Endodermal cell (in vitro differentiated cells): ENCODE data around the gene SLIT3. TPM values are rescaled to one million over a fixed set of nuclear protein-coding genes. Genes with fewer than 3 reads are reported as not detected.

ENCODE experiments used
- DNase-seq: peaks from one replicate; pipeline ENCODE4 v3.0.0-alpha.2; 2017
- H3K27ac ChIP-seq: 2 replicates; pipeline ENCODE4 v1.5.1; 2013; ENCODE audit warnings: mild to moderate bottlenecking, low read depth, low read length, moderate library complexity
- H3K27me3 ChIP-seq: 2 replicates; pipeline ENCODE4 v1.6.1; 2013; ENCODE audit warnings: mild to moderate bottlenecking, low read length, moderate library complexity; ENCODE audit not compliant: insufficient read depth, control insufficient read depth, poor library complexity, severe bottlenecking
- H3K36me3 ChIP-seq: 2 replicates; pipeline ENCODE4 v1.7.0; 2013; ENCODE audit warnings: mild to moderate bottlenecking, low read length, moderate library complexity; ENCODE audit not compliant: control insufficient read depth, insufficient read depth
- H3K4me1 ChIP-seq: one replicate; pipeline ENCODE4 v1.7.0; 2013; ENCODE audit warnings: low read length; ENCODE audit not compliant: control insufficient read depth, insufficient read depth
- H3K4me3 ChIP-seq: 2 replicates; pipeline ENCODE4 v1.5.1; 2013; ENCODE audit warnings: mild to moderate bottlenecking, low read length, moderate library complexity
- H3K9ac ChIP-seq: 2 replicates; pipeline ENCODE4 v1.6.1; 2013; ENCODE audit warnings: mild to moderate bottlenecking, low read length, moderate library complexity; ENCODE audit not compliant: poor library complexity, severe bottlenecking; ENCODE audit errors: extremely low read depth
- H3K9me3 ChIP-seq: 2 replicates; pipeline ENCODE4 v1.6.1; 2013; ENCODE audit warnings: mild to moderate bottlenecking, low read length, moderate library complexity; ENCODE audit not compliant: control insufficient read depth
- H3K27ac Mint-ChIP-seq: 2 replicates; pipeline ENCODE4 v1.8.0; 2020; ENCODE audit warnings: mixed read lengths
- H3K27me3 Mint-ChIP-seq: 2 replicates; pipeline ENCODE4 v1.8.0; 2021; ENCODE audit warnings: mild to moderate bottlenecking, mixed read lengths; ENCODE audit not compliant: insufficient read depth
- H3K36me3 Mint-ChIP-seq: 2 replicates; pipeline ENCODE4 v1.8.0; 2020; ENCODE audit warnings: low read depth, mixed read lengths
- H3K4me1 Mint-ChIP-seq: 2 replicates; pipeline ENCODE4 v1.8.0; 2020; ENCODE audit warnings: mixed read lengths
- H3K4me3 Mint-ChIP-seq: 2 replicates; pipeline ENCODE4 v1.8.0; 2020; ENCODE audit warnings: mild to moderate bottlenecking, moderate library complexity, mixed read lengths
- H3K9me3 Mint-ChIP-seq: 2 replicates; pipeline ENCODE4 v1.8.0; 2020; ENCODE audit warnings: mild to moderate bottlenecking, mixed read lengths
- CTCF ChIP-seq: fragments of 200-600 bp; sonication (generic); conservative IDR thresholded peaks from 2 replicates; pipeline ENCODE4 v1.5.0; 2021; ENCODE audit warnings: antibody characterized with exemption, mild to moderate bottlenecking
- WGBS, 2 experiments: methylation state at CpG; one replicate each; pipeline versions ENCODE4 v1.1.5 to v1.1.7; 2013; ENCODE audit warnings: missing lambda C conversion rate in 2 of 2, mixed read lengths in 1 of 2; ENCODE audit not compliant: insufficient coverage in 1 of 2, insufficient read length in 1 of 2; 5-methylcytosine and 5-hydroxymethylcytosine counted together
- total RNA-seq, 2 donors: library from RNA; stranded (reverse); fragmentation: NEBNext Ultra II Directional in 1 of 2; extraction: Animal tissue kit (Norgen Biotek cat#: 25700) in 1 of 2; gene quantifications; 2 replicates in 1 of 2; 3 replicates in 1 of 2; pipeline ENCODE4 v1.2.1, GENCODE V29; 2021

Gene SLIT3
- total RNA-seq, 2 donors from 2014 or later: 2.5 to 3.4 TPM

DNA sequence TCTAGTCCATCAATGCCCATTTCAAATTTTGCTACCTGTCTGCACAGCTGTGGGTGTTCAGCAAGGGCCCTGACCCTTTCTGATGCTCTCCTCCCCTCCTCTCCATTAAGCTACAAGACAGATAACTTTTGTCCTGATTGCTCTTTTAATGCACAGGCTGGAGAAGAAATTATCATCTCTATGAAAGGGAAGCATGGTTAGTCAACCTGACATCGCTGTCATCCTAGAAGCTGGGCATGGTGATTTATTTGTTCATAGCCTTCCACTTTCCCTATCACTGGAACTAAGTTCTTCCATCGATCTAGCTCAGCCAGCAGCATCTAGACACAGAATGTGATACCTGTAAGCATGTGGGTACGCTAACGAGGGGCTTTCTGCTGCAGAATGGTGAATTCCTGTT lies 50.1 kb downstream of the SLIT3 start:
- TF ChIP-seq CTCF: no peak
- Mint-ChIP-seq H3K9me3 (no peaks in the 10 kb centered on the region), H3K27ac (no peak overlapping the region), H3K27me3 (peaks cover 4% of the 10 kb centered on the region), H3K36me3 (no peaks in the 10 kb centered on the region), H3K4me1 (peaks cover 11% of the 10 kb centered on the region), H3K4me3 (no peak overlapping the region)
- Histone ChIP-seq H3K4me3 (no peak overlapping the region), H3K27ac (no peak overlapping the region), H3K9ac (no peak overlapping the region), H3K4me1 (no peaks in the 10 kb centered on the region), H3K36me3 (no peaks in the 10 kb centered on the region), H3K9me3 (no peaks in the 10 kb centered on the region), H3K27me3 (no peaks in the 10 kb centered on the region)
- no peak for DNase-seq
- WGBS, 2 experiments: 88 to 100% methylated on average over 3 to 4 of the region's 4 CpGs

GRCh38 chr5:169248996-169249395 lies 51.9 kb downstream of the SLIT3 start:
- H3K27me3 Mint-ChIP-seq: peaks cover 4% of the 10 kb centered on the region
- H3K9me3 ChIP-seq: no peaks in the 10 kb centered on the region
- no peak overlapping the region for H3K4me3 Mint-ChIP-seq
- no peak overlapping the region for H3K27ac ChIP-seq
- no peaks in the 10 kb centered on the region for H3K9me3 Mint-ChIP-seq
- no peaks in the 10 kb centered on the region for H3K36me3 Mint-ChIP-seq
- H3K4me3 ChIP-seq: peak overlapping the region; percentile 15
- H3K9ac ChIP-seq: no peak overlapping the region
- H3K27ac Mint-ChIP-seq: no peak overlapping the region
- H3K4me1 ChIP-seq: no peaks in the 10 kb centered on the region
- no peak for TF ChIP-seq CTCF
- H3K27me3 ChIP-seq: no peaks in the 10 kb centered on the region
- H3K36me3 ChIP-seq: no peaks in the 10 kb centered on the region
- 86 to 90% methylated on average over 1 of the region's 1 CpG for WGBS, 2 experiments
- no peak for DNase-seq
- peaks cover 11% of the 10 kb centered on the region for H3K4me1 Mint-ChIP-seq

DNA sequence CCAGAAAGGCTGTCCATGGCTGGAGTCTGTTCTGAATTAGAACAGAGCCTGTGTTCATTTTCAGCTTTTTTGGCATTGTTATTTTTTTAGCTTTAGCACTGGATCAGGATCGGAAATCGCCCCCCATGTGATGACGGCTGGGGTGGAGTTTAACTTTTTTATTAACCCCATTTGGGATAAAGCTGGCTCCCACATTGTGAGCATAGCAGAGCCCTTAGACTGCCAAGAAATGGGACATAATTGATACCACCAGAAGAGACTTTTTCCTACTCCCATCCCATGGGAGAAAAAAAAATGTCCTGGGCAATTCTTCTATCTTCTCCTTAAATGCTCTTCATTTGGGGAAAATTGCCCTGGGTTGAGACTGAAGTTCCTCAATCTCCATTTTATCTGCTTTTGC lies 52.4 kb downstream of the SLIT3 start:
- Histone ChIP-seq H3K27ac (no peak overlapping the region), H3K36me3 (no peaks in the 10 kb centered on the region), H3K9me3 (no peaks in the 10 kb centered on the region), H3K27me3 (no peaks in the 10 kb centered on the region), H3K4me1 (no peaks in the 10 kb centered on the region), H3K4me3 (no peak overlapping the region), H3K9ac (no peak overlapping the region)
- no peaks in the 10 kb centered on the region for H3K9me3 Mint-ChIP-seq
- H3K27ac Mint-ChIP-seq: no peak overlapping the region
- no peak overlapping the region for H3K4me3 Mint-ChIP-seq
- no peak for DNase-seq
- H3K4me1 Mint-ChIP-seq: peaks cover 11% of the 10 kb centered on the region
- no peak for TF ChIP-seq CTCF
- H3K36me3 Mint-ChIP-seq: no peaks in the 10 kb centered on the region
- WGBS, 2 experiments: 92 to 100% methylated on average over 1 to 3 of the region's 3 CpGs
- peaks cover 4% of the 10 kb centered on the region for H3K27me3 Mint-ChIP-seq
